IMR-90 (cell line): ENCODE measurements around the gene TGFA. TPM values are rescaled to one million over a fixed set of nuclear protein-coding genes. Genes with fewer than 3 reads are reported as not detected.

Experiments used
- ATAC-seq: fragments of 200-7000 bp; cut with Tn5 transposase; 2 replicates; pipeline ENCODE4 v1.9.1; 2020; ENCODE audit warnings: low read depth, mild to moderate bottlenecking, moderate library complexity
- BruUV-seq: library from RNA; stranded (reverse); fragments of 400-500 nt; replicated peaks from 2 replicates; lab custom pipeline; 2021; lab: Mats Ljungman, UMichigan
- CTCF ChIA-PET: fragments of 300-600 bp; formaldehyde crosslinking; extraction: SDS; loops from one replicate; lab custom pipeline; 2021; ENCODE audit warnings: antibody characterized with exemption; lab: Yijun Ruan, JAX
- POLR2A ChIA-PET: fragments of 300-600 bp; sonication (Branson Sonifier 250); formaldehyde crosslinking; loops from one replicate; lab custom pipeline; 2022; ENCODE audit warnings: antibody characterized with exemption; ENCODE audit not compliant: unreplicated experiment; lab: Charles Lee
- DNase-seq: peaks from one replicate; pipeline ENCODE4 v3.0.0; 2013
- H2AFZ ChIP-seq: replicated peaks from 2 replicates; pipeline ENCODE3; 2013; ENCODE audit warnings: low read length, mild to moderate bottlenecking; ENCODE audit not compliant: poor library complexity
- H2AK5ac ChIP-seq: 2 replicates; pipeline ENCODE4 v1.6.1; 2013; ENCODE audit warnings: low read depth, low read length, inconsistent platforms
- H2AK9ac ChIP-seq: replicated peaks from 2 replicates; pipeline ENCODE3; 2013; ENCODE audit warnings: mild to moderate bottlenecking, low read depth, low read length, moderate library complexity; ENCODE audit not compliant: poor library complexity
- H2BK120ac ChIP-seq: 2 replicates; pipeline ENCODE4 v1.6.1; 2013; ENCODE audit warnings: low read depth, low read length, inconsistent platforms
- H2BK15ac ChIP-seq: 3 replicates; pipeline ENCODE4 v1.6.1; 2013; ENCODE audit warnings: low read depth, low read length, inconsistent platforms
- H2BK20ac ChIP-seq: 2 replicates; pipeline ENCODE4 v1.6.1; 2013; ENCODE audit warnings: low read depth, mild to moderate bottlenecking, inconsistent platforms, low read length, moderate library complexity
- H2BK5ac ChIP-seq: 2 replicates; pipeline ENCODE4 v1.6.1; 2013; ENCODE audit warnings: mild to moderate bottlenecking, low read depth, low read length, inconsistent platforms; ENCODE audit not compliant: poor library complexity, severe bottlenecking
- H3K14ac ChIP-seq: replicated peaks from 2 replicates; pipeline ENCODE4 v1.6.1; 2013; ENCODE audit warnings: low read depth, low read length, inconsistent platforms
- H3K18ac ChIP-seq: 2 replicates; pipeline ENCODE4 v1.6.1; 2013; ENCODE audit warnings: low read depth, low read length, control low read depth
- H3K23ac ChIP-seq: 2 replicates; pipeline ENCODE4 v1.6.1; 2013; ENCODE audit warnings: low read depth, low read length, inconsistent platforms
- H3K27ac ChIP-seq: 2 replicates; pipeline ENCODE4 v1.5.1; 2013; ENCODE audit warnings: mild to moderate bottlenecking, control low read depth, low read length; ENCODE audit not compliant: insufficient read depth
- H3K27me3 ChIP-seq: 2 replicates; pipeline ENCODE4 v1.6.1; 2013; ENCODE audit warnings: low read length; ENCODE audit not compliant: control insufficient read depth, insufficient read depth
- H3K36me3 ChIP-seq: 2 replicates; pipeline ENCODE4 v1.6.1; 2013; ENCODE audit warnings: low read length, mixed read lengths; ENCODE audit not compliant: control insufficient read depth, insufficient read depth
- H3K4ac ChIP-seq: 2 replicates; pipeline ENCODE4 v1.6.1; 2013; ENCODE audit warnings: low read depth, low read length, inconsistent platforms
- H3K4me1 ChIP-seq: 2 replicates; pipeline ENCODE4 v1.6.1; 2013; ENCODE audit warnings: low read length, mixed read lengths; ENCODE audit not compliant: control insufficient read depth, insufficient read depth
- H3K4me2 ChIP-seq: 2 replicates; pipeline ENCODE4 v1.6.1; 2013; ENCODE audit warnings: low read depth, mild to moderate bottlenecking, control low read depth, low read length, moderate library complexity
- H3K4me3 ChIP-seq: 2 replicates; pipeline ENCODE4 v1.5.1; 2013; ENCODE audit warnings: low read depth, mild to moderate bottlenecking, control low read depth, low read length, moderate library complexity; ENCODE audit not compliant: insufficient read depth
- H3K56ac ChIP-seq: 2 replicates; pipeline ENCODE4 v1.6.1; 2013; ENCODE audit warnings: low read length, inconsistent platforms; ENCODE audit not compliant: insufficient read depth; ENCODE audit errors: extremely low read depth
- H3K79me1 ChIP-seq, 2 experiments: 2 replicates each; pipeline ENCODE4 v1.6.1; 2013; ENCODE audit warnings: low read length in 2 of 2, inconsistent platforms in 1 of 2, low read depth in 1 of 2
- H3K9ac ChIP-seq: 2 replicates; pipeline ENCODE4 v1.6.1; 2013; ENCODE audit warnings: low read depth, low read length, control low read depth
- H3K9me1 ChIP-seq: 2 replicates; pipeline ENCODE4 v1.6.1; 2013; ENCODE audit warnings: low read length, inconsistent platforms; ENCODE audit not compliant: insufficient read depth
- H3K9me3 ChIP-seq: 2 replicates; pipeline ENCODE4 v1.6.1; 2013; ENCODE audit warnings: low read length; ENCODE audit not compliant: control insufficient read depth, insufficient read depth
- H4K20me1 ChIP-seq: 2 replicates; pipeline ENCODE4 v1.6.1; 2013; ENCODE audit warnings: low read length, inconsistent platforms; ENCODE audit not compliant: insufficient read depth
- H4K5ac ChIP-seq: 2 replicates; pipeline ENCODE4 v1.6.1; 2013; ENCODE audit warnings: mild to moderate bottlenecking, low read depth, low read length, control low read depth
- H4K8ac ChIP-seq, 2 experiments: 2 replicates each; pipeline ENCODE4 v1.6.1; 2013; ENCODE audit warnings: low read depth in 2 of 2, low read length in 2 of 2, control low read depth in 1 of 2, inconsistent platforms in 1 of 2
- H4K91ac ChIP-seq: 2 replicates; pipeline ENCODE4 v1.6.1; 2013; ENCODE audit warnings: low read depth, low read length, inconsistent platforms; ENCODE audit not compliant: insufficient read depth
- BHLHE40 ChIP-seq: fragments of 150-350 bp; IDR thresholded peaks from 2 replicates; pipeline ENCODE4 v1.6.1; 2016; ENCODE audit warnings: mild to moderate bottlenecking, low read depth, low read length
- CEBPB ChIP-seq: IDR thresholded peaks from 2 replicates; pipeline ENCODE4 v1.6.1; 2012; ENCODE audit warnings: low read depth, low read length, improper control_type of control experiment
- CHD1 ChIP-seq: IDR thresholded peaks from 2 replicates; pipeline ENCODE4 v1.6.1; 2012; ENCODE audit warnings: low read depth, low read length, improper control_type of control experiment
- ELK1 ChIP-seq: fragments of 150-350 bp; IDR thresholded peaks from 2 replicates; pipeline ENCODE4 v1.6.1; 2016; ENCODE audit warnings: low read depth, mild to moderate bottlenecking, low read length, moderate library complexity, borderline replicate concordance
- FOS ChIP-seq: fragments of 150-350 bp; IDR thresholded peaks from 2 replicates; pipeline ENCODE4 v1.6.1; 2016; ENCODE audit warnings: low read depth, low read length
- MAFK ChIP-seq: IDR thresholded peaks from 2 replicates; pipeline ENCODE4 v1.6.1; 2012; ENCODE audit warnings: low read depth, low read length, improper control_type of control experiment
- MAZ ChIP-seq: IDR thresholded peaks from 2 replicates; pipeline ENCODE4 v1.6.1; 2012; ENCODE audit warnings: low read depth, mild to moderate bottlenecking, low read length, improper control_type of control experiment, moderate library complexity, borderline replicate concordance
- MXI1 ChIP-seq: IDR thresholded peaks from 2 replicates; pipeline ENCODE4 v1.6.1; 2012; ENCODE audit warnings: low read depth, mild to moderate bottlenecking, low read length, moderate library complexity, borderline replicate concordance
- NFE2L2 ChIP-seq: fragments of 150-350 bp; IDR thresholded peaks from 2 replicates; pipeline ENCODE4 v1.6.1; 2016; ENCODE audit warnings: low read depth, mild to moderate bottlenecking, low read length
- POLR2A ChIP-seq: IDR thresholded peaks from 2 replicates; pipeline ENCODE4 v1.6.1; 2012; ENCODE audit warnings: mild to moderate bottlenecking, low read depth, low read length
- RCOR1 ChIP-seq: IDR thresholded peaks from 2 replicates; pipeline ENCODE4 v1.6.1; 2012; ENCODE audit warnings: mild to moderate bottlenecking, low read length, improper control_type of control experiment; ENCODE audit not compliant: insufficient replicate concordance
- SMC3 ChIP-seq: fragments of 150-350 bp; IDR thresholded peaks from 2 replicates; pipeline ENCODE4 v1.6.1; 2016; ENCODE audit warnings: low read depth, mild to moderate bottlenecking, antibody characterized with exemption, low read length, moderate library complexity
- WGBS, 2 experiments: methylation state at CpG; one replicate each; pipeline versions ENCODE4 v1.1.5 to v1.1.7; 2013; ENCODE audit warnings: missing lambda C conversion rate in 2 of 2; ENCODE audit not compliant: insufficient read length in 1 of 2; ENCODE audit errors: extremely low coverage in 2 of 2; 5-methylcytosine and 5-hydroxymethylcytosine counted together
- dilution Hi-C: fragments of 300-500 bp; cut with HindIII; formaldehyde crosslinking; loops from one replicate; pipeline ENCODE4 v1.14.3; 2018; ENCODE audit warnings: low sequenced_read_pairs; ENCODE audit not compliant: unreplicated experiment
- in situ Hi-C: fragments of 300-500 bp; cut with MboI; formaldehyde crosslinking; loops from 3 replicates; pipeline ENCODE4 v1.14.3; 2019; ENCODE audit warnings: low sequenced_read_pairs, inconsistent platforms, mixed read lengths
- intact Hi-C: fragments of 100-400 bp; cut with micrococcal nuclease; formaldehyde crosslinking; loops from 2 replicates; pipeline ENCODE4 v1.10.0; 2022
- polyA plus RNA-seq, 3 experiments: library from polyadenylated mRNA; depleted of rRNA; stranded (reverse); fragments of >200 nt; gene quantifications; 2 replicates each; pipeline ENCODE4 v1.2.3, GENCODE V29; 2012; ENCODE audit warnings: low replicate concordance in 1 of 3
- total RNA-seq: library from RNA; depleted of rRNA; stranded (reverse); fragments of >200 nt; gene quantifications from 2 replicates; pipeline ENCODE4 v1.2.3, GENCODE V29; 2012
- TF ChIP-seq, protein P1 (sequence below): conservative IDR thresholded peaks from 2 replicates; pipeline ENCODE4 v1.5.1; 2012; ENCODE audit warnings: mild to moderate bottlenecking, low read depth, low read length, improper control_type of control experiment

Gene TGFA
- total and polyA plus RNA-seq, 2 of the 4 experiments (the other 2 are of a cell fraction), result not detected

GRCh38 chr2:70503896-70504295 lies 49.7 kb downstream of the TGFA start:
- no peak overlapping the region for H3K18ac ChIP-seq
- H3K9me1 ChIP-seq, result no peaks in the 10 kb centered on the region
- no peak overlapping the region for H4K91ac ChIP-seq
- H3K4me1 ChIP-seq, result no peaks in the 10 kb centered on the region
- H3K4me2 ChIP-seq, result no peak overlapping the region
- H3K4me3 ChIP-seq, result no peak overlapping the region
- H3K27me3 ChIP-seq, result peaks cover 6% of the 10 kb centered on the region; the same call in 1 of the 2 replicates
- no peak overlapping the region for H3K27ac ChIP-seq
- no peak overlapping the region for H2BK5ac ChIP-seq
- intact Hi-C loops, result no loop called here
- no peak overlapping the region for H3K4ac ChIP-seq
- no peak overlapping the region for H4K5ac ChIP-seq
- no peak overlapping the region for H2BK120ac ChIP-seq
- no peak overlapping the region for H2AK5ac ChIP-seq
- H2BK15ac ChIP-seq, result no peak overlapping the region
- dilution Hi-C loops, result no loop called here
- no peak overlapping the region for H2BK20ac ChIP-seq
- BruUV-seq, result no TSS peak
- H3K79me1 ChIP-seq, result no peaks in the 10 kb centered on the region
- POLR2A ChIA-PET, result no interaction called here
- H3K36me3 ChIP-seq, result no peaks in the 10 kb centered on the region
- H3K9ac ChIP-seq, result no peak overlapping the region
- no peak overlapping the region for H2AFZ ChIP-seq
- no peak for ATAC-seq
- in situ Hi-C loops, result no loop called here
- TF ChIP-seq FOS, result no peak
- no peak for TF ChIP-seq NFE2L2
- TF ChIP-seq ELK1, result no peak
- no peak for TF ChIP-seq BHLHE40
- no peak for TF ChIP-seq MXI1
- no peak for TF ChIP-seq MAZ
- no peak for TF ChIP-seq CHD1
- TF ChIP-seq SMC3, result no peak
- no peak for TF ChIP-seq RCOR1
- TF ChIP-seq CEBPB, result no peak
- no peak for TF ChIP-seq POLR2A
- no peak for TF ChIP-seq MAFK
- TF ChIP-seq, protein P1, sequence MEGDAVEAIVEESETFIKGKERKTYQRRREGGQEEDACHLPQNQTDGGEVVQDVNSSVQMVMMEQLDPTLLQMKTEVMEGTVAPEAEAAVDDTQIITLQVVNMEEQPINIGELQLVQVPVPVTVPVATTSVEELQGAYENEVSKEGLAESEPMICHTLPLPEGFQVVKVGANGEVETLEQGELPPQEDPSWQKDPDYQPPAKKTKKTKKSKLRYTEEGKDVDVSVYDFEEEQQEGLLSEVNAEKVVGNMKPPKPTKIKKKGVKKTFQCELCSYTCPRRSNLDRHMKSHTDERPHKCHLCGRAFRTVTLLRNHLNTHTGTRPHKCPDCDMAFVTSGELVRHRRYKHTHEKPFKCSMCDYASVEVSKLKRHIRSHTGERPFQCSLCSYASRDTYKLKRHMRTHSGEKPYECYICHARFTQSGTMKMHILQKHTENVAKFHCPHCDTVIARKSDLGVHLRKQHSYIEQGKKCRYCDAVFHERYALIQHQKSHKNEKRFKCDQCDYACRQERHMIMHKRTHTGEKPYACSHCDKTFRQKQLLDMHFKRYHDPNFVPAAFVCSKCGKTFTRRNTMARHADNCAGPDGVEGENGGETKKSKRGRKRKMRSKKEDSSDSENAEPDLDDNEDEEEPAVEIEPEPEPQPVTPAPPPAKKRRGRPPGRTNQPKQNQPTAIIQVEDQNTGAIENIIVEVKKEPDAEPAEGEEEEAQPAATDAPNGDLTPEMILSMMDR, result no peak
- H3K23ac ChIP-seq, result no peak overlapping the region
- WGBS, 2 experiments, result no CpG with 5 or more reads among the region's 4 CpGs
- CTCF ChIA-PET, result no interaction called here
- no peaks in the 10 kb centered on the region for H3K9me3 ChIP-seq
- no peak overlapping the region for H3K56ac ChIP-seq
- no peaks in the 10 kb centered on the region for H4K20me1 ChIP-seq
- DNase-seq, result no peak
- H2AK9ac ChIP-seq, result no peak overlapping the region
- H3K14ac ChIP-seq, result no peak overlapping the region
- H4K8ac ChIP-seq, result no peak overlapping the region
